HG02870 (cell line): ENCODE data around the gene CEACAM19.
A peak's percentile ranks its signal among the peaks of the same experiment; 100 is the strongest.

Experiments used
- ATAC-seq: cut with Tn5 transposase; IDR thresholded peaks from one replicate; pipeline ENCODE4 v1.9.1; 2021; ENCODE audit warnings: mild to moderate bottlenecking, moderate library complexity; ENCODE audit not compliant: unreplicated experiment

The CEACAM19 gene

GRCh38 chr19:44644402-44645016 is 26.8 kb upstream of the CEACAM19 start:
- ATAC-seq, result no peak

- no peak for ATAC-seq
Observed at GRCh38 chr19:44645407-44646048, 25.8 kb upstream of the CEACAM19 start.

DNA sequence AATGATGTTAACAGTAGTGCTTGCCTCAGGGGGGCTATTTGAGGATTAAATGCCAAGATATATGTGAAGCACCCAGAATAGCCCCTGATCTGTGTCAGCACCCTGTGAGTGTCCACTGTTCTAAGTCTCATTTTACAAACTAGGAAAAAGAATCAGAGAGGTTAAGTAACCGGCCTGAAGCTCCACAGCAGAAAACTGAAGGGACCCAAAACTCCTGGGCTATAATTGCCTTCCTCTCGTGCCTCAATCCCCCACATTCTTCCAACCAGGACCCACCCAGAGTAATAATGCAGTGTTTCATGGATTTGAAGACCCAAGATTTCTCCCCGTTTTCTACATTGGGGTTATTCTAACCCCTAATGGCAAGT is 25.2 kb upstream of the CEACAM19 start:
- no peak for ATAC-seq

DNA sequence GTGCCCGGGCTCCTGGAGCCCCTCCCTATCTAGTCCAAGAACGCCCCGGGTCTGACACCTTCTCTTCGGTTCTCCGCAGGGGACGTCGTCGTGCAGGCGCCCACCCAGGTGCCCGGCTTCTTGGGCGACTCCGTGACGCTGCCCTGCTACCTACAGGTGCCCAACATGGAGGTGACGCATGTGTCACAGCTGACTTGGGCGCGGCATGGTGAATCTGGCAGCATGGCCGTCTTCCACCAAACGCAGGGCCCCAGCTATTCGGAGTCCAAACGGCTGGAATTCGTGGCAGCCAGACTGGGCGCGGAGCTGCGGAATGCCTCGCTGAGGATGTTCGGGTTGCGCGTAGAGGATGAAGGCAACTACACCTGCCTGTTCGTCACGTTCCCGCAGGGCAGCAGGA is 24.1 kb upstream of the CEACAM19 start:
- no peak for ATAC-seq

DNA sequence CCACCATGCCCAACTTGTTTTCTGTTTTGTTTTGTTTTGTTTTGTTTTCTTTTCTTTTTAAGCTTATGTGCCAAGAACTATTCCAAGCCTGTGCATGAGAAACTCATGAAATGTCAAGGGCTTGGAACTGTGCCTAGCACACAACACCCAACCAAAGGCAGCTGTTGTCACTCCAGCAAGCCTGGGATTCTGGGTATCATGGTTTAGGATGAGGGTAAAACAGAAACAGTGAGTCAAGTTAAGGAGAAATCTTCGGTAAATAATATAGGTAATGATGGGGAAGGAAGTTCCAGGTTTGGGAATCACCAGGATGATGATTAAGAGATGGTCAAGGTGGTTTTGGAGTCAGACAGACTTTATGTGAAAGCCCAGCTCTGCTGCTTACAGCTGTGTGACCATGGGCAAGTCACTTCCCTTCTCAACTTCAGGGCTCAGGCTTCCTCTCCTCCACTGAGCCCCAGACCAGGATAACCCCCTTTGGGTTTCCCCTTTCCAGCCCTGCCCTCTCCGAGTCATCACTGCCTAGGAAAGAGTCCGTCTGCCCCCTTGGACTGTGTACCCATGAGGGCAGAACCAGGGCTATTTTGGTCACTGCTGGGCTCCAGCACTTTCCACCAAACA is 22.5 kb upstream of the CEACAM19 start:
- ATAC-seq, result no peak

DNA sequence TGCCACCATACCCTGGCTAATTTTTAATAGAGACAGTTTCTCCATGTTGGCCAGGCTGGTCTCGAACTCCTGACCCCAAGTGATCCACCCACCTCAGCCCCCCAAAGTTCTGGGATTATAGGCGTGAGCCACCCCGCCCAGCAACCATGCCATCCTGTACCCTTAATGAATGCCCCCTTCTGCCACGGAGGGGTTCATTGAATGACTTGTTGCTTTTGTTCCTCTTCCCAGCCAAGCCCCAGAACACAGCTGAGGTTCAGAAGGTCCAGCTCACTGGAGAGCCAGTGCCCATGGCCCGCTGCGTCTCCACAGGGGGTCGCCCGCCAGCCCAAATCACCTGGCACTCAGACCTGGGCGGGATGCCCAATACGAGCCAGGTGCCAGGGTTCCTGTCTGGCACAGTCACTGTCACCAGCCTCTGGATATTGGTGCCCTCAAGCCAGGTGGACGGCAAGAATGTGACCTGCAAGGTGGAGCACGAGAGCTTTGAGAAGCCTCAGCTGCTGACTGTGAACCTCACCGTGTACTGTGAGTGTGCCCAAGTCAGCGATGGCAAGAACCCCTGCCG is 21.6 kb upstream of the CEACAM19 start:
- no peak for ATAC-seq

GRCh38 chr19:44653343-44653742 is 17.9 kb upstream of the CEACAM19 start:
- no peak for ATAC-seq

DNA sequence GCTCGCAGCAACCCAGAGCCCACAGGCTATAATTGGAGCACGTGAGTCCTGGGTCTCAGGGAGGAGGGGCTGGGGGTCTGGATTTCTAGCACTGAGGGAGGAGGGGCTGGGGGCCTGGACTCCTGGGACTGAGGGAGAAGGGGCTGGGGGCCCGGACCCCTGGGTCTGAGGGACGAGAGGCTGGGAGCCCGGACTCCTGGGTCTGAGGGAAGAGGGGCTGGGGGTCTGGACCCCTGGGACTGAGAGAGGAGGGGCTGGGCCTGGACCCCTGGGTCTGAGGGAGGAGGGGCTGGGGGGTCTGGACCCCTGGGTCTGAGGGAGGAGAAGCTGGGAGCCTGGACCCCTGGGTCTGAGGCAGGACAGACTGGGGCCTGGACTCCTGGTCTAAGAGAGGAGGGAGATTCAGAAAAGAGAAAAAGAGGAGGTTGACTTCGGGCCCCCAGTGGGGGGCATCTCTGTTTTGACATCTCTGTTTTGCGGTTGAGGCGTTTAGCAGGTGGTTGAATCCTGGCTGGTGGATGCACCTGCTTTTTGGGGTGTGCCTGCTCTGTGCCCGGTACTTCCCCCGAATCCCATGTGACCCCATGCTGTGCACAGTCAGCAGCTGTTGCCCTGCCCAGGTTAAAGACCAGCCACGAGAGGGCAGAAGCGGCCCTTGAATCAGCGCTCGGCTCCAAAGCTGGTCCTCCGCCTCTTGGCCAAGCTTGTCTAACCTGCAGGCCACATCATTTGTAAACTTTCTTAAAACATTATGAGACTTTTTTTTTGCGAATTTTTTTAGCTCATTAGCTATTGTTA is 17.1 kb upstream of the CEACAM19 start:
- ATAC-seq, result peak; percentile 74

DNA sequence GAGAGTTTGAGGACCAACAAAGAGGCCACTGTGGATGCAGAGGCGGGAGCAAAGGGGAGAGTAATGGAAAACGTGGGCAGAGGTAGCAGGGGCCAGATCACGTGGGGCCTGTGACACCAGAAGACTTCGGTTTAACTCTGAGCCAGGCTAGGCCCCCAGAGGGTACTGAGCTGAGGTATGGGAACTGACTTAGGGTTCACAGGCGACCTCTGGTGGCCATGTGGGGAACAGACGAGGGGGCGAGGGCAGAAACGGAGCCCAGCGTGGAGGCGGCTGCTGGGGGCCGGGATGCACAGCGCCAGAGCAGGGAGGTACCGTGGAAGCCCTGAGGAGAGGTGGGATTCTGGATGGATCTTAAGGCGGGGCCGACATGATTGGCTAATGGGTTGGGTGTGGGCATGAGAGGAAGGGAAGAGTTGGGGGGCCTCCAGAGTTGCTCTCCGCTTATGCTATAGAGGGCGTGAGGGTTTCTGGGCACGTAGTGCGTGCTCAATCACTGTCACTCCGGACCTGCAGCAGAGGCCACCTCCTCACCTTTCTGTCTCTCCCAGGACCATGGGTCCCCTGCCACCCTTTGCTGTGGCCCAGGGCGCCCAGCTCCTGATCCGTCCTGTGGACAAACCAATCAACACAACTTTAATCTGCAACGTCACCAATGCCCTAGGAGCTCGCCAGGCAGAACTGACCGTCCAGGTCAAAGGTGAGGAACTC is 13.9 kb upstream of the CEACAM19 start:
- ATAC-seq, result no peak

DNA sequence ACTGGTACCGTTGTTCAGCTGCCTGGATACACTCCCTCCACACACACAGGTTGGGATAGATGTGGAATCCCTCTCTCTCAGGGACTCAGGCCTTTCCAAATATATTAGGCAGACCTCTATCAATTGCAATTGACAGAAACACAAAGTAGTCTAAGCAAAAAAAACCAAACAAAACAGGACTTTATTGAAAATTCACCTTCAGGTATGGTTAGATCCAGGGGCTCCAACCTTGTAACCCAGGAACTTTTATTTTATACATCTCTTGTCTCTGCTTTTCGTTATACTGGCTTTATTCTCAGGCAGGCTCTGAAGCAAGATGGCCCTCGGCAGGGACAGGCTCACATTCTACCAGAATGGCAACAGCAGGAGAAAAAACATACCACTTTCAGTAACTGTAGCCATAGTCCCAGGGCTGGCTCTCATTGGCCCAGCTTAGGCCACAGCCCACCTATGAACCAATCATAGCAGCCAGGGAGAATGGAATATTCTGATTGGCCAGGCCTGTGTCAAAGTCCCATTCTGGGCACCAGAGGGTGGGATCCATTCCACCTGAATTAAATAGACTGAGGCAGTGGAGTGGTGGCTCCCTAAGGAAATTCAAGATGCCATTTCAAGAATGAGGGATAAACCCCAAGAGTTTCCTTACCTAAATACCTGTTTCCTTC is 13.1 kb upstream of the CEACAM19 start:
- no peak for ATAC-seq

DNA sequence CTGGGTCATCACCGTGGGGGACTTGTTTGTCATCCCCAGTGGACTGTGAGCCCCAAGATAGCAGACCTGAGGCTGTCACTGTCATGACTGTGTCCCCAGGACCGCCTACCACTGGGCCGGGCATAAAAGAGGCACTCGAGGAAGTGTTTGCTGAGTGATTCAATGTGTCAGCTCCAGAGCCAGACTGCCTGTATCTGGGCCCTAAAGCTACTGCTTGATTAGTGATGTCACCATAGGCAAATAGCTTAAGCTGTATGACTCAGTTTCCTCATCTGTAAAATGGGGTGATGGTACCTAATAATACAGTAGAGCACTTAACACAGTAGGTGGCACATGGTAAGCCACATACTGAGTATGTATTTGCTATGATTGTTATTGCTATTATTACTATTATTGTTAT is 11.2 kb upstream of the CEACAM19 start:
- ATAC-seq, result no peak

- no peak for ATAC-seq
Observed at GRCh38 chr19:44661205-44661604, 10.1 kb upstream of the CEACAM19 start.

GRCh38 chr19:44661904-44662303 is 9.4 kb upstream of the CEACAM19 start:
- no peak for ATAC-seq

DNA sequence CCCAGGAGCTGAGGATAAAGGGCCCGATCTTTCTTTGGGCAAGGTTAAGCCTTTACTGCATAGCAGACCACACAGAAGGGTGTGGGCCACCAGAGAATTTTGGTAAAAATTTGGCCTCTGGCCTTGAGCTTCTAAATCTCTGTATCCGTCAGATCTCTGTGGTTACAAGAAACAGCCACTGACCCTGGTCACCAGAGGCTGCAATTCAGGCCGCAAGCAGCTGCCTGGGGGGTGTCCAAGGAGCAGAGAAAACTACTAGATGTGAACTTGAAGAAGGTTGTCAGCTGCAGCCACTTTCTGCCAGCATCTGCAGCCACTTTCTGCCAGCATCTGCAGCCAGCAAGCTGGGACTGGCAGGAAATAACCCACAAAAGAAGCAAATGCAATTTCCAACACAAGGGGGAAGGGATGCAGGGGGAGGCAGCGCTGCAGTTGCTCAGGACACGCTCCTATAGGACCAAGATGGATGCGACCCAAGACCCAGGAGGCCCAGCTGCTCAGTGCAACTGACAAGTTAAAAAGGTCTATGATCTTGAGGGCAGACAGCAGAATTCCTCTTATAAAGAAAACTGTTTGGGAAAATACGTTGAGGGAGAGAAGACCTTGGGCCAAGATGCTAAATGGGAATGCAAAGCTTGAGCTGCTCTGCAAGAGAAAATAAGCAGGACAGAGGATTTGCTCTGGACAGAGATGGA is 8.4 kb upstream of the CEACAM19 start:
- no peak for ATAC-seq

- no peak for ATAC-seq
Observed at GRCh38 chr19:44663996-44664395, 7.3 kb upstream of the CEACAM19 start.

DNA sequence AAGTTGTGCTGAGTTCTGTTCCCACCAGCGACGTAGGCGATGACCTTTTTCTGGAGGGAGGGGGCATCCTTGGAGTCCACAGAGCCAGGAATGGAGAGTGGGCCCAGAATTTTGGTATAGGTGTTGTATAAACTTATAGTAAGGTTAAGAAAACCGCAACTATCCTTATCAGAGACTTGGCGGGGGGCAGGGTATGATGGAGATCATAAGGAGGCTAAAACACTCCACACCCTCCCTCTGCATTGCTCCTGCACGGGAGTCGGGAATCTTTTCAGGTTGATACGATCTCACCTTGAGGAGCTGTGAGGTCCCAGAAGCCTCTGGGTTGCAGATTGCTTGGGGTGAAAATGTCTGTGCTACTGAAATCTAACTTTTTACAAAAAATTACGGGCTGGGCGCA is 6.3 kb upstream of the CEACAM19 start:
- no peak for ATAC-seq

- no peak for ATAC-seq
Observed at GRCh38 chr19:44666852-44667556, 4.3 kb upstream of the CEACAM19 start.

DNA sequence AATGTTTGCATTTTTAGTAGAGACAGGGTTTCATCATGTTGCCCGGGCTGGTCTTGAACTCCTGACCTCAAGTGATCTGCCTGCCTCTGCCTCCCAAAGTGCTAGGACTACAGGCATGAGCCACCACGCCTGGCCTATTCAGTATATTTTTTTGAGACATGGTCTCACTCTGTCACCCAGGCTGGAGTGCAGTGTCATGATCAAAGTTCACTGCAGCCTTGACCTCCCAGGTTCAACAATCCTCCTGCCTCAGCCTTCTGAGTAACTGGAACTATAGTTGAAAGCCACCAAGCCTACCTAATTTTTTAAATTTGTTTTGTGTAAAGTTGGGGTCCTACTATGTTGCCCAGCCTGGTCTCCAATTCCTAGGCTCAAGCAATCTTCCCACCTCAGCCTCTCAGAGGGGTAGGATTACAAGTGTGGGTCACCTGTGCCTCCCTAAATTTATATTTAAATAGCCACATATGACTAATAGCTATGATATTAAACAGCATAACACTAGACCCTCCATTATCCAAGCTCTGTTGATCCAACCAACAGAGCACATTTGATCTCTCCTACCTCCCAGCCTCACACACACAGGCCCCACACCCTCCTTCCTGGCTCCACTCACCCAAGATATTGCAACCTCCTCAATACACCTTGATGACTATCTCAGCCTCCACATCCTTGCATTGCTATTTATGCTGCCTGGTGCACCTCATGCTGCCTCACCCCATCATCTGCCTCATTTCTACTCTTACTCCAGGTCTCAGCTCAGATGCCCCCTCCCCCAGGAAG is 2.1 kb upstream of the CEACAM19 start:
- no peak for ATAC-seq
